ENCODE results near the gene B9D2. TPM values are rescaled to one million over a fixed set of nuclear protein-coding genes. Genes with fewer than 3 reads are reported as not detected.
"Not testable (repeated sequence)": the region's sequence is repeated elsewhere in the genome, so short reads cannot be mapped to it uniquely, and the experiment has no call there.

Gene B9D2
- polyA plus RNA-seq, 4 donors = 4.7 to 11.0 (median 7.0) TPM

DNA sequence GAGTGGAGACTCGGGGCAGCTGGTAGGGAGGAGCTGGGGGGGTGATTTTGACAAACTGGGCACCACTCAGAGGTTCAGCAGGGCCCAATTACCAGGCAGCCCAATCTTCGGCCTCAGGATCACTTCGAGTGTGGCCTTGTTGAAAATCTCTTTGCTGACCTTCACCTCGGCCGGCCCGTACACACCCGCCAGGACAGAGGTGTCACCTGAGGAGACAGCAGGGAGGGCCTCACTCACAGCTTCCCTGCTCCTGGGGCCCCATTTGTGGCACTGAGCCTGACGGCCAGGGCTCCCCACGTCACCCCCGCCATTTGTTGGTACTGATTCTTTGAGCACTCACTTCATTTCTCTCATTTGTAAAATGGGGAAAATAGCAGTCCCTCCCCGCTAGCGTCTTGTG is 28.8 kb upstream of the B9D2 start:
- no peak for DNase-seq (ENCODE audit: low read depth in 4 of 4, low spot score in 3 of 4)

DNA sequence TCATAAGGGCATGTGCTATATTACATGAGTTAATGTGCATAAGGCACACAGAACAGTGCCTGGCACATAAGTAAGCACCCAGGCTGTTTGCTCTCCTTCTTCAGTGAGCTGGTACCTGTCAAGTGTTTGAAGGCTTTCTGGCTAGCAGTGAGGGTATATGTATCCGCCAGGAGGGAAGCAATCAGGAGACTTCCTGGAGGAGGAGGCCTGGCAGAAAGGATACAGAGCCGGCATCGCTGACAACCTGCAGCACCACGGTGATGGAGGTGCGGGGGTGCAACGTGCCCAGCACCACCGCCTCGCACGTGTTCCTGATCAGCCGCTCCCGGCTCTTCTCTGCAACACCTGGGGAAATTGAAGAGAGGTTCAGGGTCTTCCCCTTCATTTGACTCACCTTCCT is 27.7 kb upstream of the B9D2 start:
- DNase-seq (ENCODE audit: low read depth in 4 of 4, low spot score in 3 of 4) = no peak

DNA sequence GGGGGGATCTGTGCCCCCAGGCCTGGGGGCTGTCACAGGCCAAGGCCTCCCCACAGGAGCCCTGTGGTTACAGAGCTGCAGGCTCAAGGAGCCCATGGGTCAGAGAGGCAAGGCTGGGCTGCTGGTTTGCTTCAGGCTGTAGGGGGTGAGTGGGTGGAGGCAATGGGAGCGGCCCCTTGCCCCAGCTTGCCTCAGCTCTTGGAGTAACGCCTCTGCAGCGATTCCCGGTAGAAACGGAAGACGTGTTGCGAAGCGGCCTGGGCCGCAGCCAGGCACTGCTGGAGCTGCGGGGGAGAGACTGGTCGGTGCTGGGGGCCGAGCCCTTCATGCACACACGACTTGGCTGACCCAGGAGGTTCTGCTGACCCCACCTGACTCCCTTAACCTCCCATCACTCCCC is 22.5 kb upstream of the B9D2 start:
- DNase-seq (ENCODE audit: low read depth in 4 of 4, low spot score in 3 of 4) = no peak

DNA sequence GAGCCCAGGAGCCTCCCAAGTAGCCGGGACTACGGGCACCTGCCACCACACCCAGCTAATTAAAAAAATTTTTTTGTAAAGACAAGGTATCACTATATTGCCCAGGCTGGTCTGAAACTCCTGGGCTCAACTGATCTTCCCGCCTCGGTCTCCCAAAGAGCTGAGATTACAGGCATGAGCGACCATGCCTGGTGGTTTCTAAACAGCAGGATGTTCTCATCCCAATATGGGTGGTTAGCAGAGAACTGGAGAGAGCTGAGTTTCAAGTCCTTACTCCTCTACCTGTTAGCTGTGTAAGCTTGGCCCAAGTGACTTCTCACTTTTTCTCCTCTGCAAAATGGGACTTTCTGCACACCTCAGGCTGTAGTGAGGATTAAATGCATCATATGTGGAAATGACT is 20.4 kb upstream of the B9D2 start:
- DNase-seq (ENCODE audit: low read depth in 4 of 4, low spot score in 3 of 4) = no peak

DNA sequence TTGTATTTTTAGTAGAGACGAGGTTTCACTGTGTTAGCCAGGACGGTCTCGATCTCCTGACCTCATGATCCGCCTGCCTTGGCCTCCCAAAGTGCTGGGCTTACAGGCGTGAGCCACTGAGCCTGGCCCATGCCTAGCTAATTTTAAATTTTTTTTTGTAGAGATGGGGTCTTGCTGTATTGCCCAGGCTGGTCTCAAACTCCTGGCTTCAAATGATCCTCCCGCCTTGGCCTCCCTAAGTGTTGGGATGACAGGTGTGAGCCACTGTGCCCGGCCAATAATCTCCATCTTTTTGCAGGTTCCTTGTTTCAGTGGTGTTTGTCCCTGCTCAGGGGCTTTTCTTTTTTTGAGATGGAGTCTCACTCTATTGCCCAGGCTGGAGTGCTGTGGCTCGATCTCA is 17.6 kb upstream of the B9D2 start:
- not testable (repeated sequence) for DNase-seq (ENCODE audit: low read depth in 4 of 4, low spot score in 3 of 4)

DNA sequence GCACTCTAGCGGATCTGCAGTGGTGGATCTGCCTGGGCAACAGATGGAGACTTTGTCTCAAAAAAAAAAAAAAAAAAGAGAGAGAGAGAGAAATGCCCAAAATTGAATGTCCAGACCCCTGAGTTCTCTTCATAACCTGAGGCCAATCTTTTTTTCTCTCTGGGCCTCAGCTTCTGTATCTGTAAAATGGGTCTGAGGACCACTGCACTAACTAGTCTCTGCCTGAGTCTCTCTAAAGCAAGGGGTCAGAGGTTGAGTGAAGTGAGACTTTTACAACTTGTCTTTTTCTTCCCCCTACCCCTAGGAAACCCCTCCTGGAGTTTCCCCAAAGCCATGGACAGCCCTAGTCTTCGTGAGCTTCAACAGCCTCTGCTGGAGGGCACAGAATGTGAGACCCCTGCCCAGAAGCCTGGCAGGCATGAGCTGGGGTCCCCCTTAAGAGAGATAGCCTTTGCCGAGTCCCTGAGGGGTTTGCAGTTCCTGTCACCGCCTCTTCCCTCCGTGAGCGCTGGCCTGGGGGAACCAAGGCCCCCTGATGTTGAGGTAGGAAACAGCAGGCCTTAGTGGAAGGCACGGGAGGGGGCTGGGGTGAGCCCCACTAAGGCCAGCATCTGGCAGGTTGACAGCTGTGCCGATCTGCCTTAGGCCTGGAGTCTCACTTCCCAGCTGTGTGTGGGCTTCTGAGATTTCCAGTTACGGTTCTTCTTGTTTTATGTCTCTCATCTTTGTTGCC is 14.2 kb upstream of the B9D2 start:
- DNase-seq (ENCODE audit: low read depth in 4 of 4, low spot score in 3 of 4) = no peak

DNA sequence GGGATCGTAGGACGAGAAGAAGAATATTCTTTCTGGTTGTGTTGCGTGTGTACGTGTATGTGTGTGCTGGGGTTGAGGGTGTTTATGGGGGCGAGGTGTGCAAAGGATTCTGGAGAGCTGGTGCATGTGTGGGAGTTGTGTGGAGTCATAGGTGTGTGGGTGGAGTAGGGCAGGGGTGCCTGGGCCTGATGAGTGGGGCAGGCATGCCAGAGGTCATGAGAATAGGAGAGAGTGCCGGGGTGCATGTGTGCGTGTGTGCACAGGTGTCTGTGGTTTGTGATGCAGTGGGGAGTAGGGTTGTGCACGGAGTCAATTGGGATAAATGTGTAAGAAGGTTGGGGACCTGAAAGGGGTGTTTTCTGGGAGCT is 13.0 kb upstream of the B9D2 start:
- no peak for DNase-seq (ENCODE audit: low read depth in 4 of 4, low spot score in 3 of 4)

DNA sequence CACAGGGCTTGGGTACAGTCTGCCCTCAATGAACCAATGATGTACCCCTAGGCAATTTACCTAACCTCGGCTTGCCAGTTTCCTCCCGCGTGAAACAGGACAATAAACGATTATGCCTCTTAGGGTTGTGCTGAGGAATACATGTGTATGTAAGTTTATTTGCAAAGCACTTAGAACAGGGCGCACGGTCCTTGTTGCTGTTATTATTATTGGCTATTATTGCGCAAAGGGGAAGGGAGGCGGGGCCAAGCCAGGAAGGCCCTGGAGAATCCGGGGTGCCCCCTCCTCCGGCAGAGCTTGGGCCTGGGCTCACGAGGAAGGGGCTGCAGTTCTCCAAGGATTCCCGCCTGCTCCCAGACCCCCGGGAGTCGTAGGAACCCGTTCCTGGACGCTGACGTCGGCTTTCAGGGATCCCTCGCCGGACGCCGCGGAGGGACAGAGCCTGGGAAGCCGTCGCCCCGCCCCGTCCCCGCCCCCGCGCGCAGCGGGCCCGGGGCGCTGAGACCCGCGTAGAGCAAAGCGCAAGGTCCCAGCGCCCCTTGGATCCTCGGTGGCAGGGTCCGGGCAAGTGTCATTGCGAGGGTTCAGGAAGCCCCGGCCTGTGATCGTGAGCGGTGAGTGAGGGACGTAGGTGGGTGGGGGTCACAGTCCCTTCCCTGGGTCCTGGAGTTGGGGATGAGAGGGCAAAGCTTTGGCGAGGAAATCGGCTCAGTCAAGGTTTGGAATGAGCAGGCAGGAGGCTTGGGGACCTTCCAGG is 12.5 kb upstream of the B9D2 start, which contains the start of gene TMEM91:
TSS of gene TMEM91 (plus strand) at position 293 of the 757 bp plus-strand sequence. CDS start 1,777 bp downstream, outside the sequence.
- DNase-seq (ENCODE audit: low read depth in 4 of 4, low spot score in 3 of 4) = no peak

DNA sequence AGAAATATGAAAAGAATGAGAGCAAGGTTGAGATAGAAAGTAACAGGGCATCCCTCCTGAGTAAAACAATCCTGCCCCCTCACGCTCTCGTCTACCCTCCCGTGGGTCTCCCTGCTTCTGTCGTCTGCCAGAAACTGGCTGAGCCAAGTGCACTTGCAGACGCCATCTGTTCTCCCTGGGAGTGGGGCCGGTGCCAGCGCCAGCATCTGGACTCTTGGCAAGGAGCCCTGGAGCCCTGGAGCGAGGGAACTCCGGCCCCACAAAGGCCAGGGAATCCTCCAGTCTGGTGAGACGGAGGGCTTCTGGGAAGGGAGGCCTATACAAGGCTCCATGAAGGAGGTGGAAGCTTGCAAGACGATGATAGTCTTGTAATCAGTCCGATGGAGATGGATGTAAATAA is 10.0 kb upstream of the B9D2 start:
- no peak for DNase-seq (ENCODE audit: low read depth in 4 of 4, low spot score in 3 of 4)

DNA sequence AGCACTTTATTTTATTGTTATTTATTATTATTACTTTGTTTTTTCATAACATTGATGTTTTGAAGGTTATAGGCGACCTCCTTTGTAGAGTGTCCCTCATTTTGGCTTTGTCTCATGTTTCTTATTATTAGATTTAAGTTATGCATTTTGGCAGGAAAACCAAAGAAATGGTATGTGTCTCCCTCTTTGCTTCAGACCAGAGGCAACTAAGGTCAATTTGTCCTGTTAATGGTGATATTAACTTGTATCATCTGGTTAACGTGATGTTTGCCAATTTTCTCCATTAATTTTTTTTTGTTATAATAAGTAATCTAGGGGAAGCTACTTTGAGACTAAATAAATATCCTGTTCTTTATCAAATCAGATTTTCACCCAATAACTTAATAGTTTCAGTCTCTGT is 8.6 kb upstream of the B9D2 start:
- DNase-seq (ENCODE audit: low read depth in 4 of 4, low spot score in 3 of 4) = no peak

DNA sequence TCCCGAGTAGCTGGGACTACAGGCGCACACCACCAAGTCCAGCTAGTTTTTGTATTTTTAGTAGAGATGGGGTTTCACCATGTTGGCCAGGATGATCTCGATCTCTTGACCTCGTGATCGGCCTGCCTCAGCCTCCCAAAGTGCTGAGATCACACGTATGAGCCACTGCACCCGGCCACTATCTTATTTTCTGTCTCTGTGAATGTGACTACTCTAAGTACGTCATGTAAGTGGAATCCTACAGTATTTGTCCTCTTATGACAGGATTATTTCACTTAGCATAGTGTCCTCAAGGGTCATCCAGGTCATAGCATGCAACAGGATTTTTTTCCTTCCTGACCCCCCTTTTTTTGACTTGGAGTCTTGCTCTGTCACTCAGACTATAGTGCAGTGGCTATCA is 7.6 kb upstream of the B9D2 start:
- no peak for DNase-seq (ENCODE audit: low read depth in 4 of 4, low spot score in 3 of 4)

DNA sequence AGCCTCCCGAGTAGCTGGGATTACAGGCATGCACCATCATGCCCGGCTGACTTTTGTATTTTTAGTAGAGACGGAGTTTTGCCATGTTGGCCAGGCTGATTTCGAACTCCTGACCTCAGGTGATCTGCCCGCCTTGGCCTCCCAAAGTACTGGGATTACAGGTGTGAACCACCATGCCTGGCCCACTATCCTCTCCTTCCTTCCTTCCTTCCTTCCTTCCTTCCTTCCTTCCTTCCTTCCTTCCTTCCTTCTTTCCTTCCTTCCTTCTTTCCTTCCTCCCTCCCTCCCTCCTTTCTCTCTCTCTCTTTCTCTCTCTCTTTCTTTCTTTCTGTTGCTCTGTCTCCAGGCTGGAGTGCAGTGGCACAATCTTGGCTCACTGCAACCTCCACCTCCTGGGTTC is 7.2 kb upstream of the B9D2 start:
- DNase-seq (ENCODE audit: low read depth in 4 of 4, low spot score in 3 of 4) = not testable (repeated sequence)

DNA sequence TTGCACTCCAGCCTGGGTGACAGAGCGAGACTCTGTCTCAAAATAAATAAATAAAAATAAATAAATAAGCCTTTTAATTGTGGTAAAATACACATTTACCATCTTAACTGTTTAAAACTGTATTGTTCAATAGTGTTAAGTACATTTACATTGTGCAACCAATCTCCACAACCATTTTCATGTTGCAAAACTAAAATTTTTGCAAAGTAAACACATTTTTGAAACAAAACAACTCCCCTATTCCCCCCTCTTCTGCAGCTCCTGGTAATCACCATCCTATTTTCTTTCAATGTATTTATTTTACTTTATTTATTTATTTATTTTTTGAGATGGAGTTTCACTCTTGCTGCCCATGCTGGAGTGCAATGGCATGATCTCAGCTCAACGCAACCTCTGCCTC is 5.8 kb upstream of the B9D2 start:
- no peak for DNase-seq (ENCODE audit: low read depth in 4 of 4, low spot score in 3 of 4)

DNA sequence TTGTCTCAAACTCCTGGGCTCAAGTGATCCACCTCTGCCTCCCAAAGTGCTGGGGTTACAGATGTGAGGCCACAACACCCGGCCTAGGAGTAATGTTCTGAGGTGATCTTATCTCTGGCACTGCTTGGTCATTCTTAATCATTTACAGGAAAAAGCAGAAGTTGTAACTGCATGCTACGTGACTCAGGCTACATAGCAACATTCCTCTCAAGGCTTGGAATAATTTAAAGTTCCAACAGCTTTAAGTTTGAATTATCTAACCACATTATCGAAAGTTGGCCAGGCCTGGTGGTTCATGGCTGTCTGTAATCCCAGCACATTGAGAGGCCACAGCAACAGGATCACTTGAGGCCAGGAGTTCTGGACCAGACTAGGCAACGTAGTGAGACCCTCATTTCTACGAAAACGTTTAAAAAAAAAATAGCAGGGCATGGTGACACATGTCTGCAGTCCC is 3.9 kb upstream of the B9D2 start:
- DNase-seq (ENCODE audit: low read depth in 4 of 4, low spot score in 3 of 4) = no peak

DNA sequence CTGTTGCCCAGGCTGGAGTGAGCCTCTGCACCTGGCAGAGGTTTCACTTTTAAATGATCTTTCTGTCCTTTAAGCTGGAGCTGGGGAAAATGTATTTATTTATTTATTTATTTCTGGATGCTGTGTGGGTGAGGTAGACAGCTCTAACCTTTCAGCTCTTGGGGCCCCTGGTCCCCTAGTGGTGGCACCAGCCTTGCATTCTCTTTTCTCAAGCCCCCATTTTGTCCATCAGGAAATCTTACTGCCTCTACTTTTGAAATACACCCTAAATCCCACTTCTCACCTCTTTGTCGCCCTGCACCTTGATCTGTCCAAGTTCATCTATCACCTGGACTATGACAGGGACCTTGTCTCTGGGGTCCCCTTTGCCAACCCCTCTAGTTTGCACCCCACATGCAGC is 2.1 kb upstream of the B9D2 start:
- DNase-seq (ENCODE audit: low read depth in 4 of 4, low spot score in 3 of 4) = no peak

DNA sequence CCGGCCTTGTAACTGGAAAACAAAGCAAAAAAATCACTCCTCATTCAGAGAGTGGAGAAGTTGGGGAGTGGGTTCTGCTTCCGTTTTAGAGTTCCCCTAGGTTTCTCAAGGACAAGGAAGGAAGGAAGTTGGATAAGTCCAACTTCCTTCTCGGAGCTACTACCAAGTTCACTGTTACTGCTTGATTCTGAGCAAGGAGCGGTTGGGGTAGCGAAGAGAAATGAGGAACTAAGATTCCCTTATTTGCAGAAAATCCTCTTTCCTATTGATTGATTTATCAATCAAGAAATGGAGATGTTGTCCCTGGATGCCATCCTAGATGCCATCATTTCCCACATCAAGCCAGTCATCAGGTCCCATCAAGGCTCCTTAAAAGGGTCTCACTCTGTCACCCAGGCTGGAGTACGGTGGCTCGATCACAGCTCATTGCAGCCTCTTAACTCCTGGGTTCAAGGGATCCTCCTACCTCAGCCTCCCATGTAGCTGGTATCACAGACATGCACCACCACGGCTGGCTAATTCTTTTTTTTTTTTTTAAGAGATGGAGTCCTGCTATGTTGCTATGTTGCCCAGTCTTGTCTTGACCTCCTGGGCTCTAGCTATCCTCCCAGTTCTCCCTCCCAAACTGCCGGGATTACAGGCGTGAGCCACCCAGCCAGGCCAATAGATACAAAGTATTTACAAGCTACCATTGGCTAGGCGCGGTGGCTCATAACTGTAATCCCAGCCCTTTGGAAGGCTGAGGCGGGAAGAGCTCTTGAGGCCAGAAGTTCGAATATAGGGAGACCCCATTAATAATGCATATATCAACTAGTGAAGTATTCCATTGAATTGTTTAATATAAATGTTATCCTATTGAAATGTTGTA is 809 bp upstream of the B9D2 start:
- DNase-seq (ENCODE audit: low read depth in 4 of 4, low spot score in 3 of 4) = no peak

DNA sequence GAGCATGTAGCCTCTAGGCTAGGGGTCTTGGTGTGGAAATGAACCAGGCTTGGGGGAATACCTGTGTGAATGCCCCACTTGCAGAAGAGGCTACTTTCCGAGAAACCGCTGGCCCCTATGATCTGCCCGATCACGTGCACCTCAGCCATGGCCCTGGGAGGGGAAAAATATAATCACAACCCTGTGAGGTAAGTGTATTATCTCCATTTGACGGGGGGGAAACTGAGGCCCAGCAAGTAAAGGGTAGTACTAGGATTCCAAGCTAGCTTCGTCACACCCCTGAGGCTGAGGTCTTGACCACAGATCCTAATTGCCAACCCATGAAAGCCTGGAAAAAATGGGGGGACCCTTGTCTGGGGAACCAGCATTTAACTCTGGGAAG is 587 bp downstream of the B9D2 start:
- no peak for DNase-seq (ENCODE audit: low read depth in 4 of 4, low spot score in 3 of 4)

DNA sequence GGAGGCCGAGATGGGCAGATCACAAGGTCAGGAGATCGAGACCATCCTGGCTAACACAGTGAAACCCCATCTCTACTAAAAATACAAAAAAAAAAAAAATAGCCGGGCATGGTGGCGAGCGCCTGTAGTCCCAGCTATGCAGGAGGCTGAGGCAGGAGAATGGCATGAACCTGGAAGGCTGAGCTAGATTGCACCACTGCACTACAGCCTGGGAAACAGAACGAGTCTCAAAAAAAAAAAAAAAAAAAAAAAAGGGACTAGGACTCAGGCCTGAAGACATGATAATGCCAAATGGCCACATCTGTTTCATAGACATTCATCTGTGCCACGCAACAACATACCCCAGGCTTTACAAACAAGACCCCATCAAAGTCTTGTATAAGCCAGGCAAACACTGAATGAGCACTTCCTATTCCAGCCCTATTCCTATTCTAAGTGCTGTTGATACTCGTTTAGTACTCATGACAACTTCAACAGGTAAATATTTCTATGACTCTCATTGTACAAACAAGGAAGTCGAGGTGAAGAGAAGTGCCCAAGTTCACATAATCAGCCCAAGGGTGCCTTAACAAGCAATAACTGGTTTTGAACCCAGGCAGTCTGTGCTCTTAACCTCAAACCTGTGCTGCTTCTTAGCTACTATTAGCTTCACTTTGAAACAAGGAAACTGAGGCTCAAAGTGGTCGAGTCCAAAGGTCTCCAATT is 1.7 kb downstream of the B9D2 start:
- no peak for DNase-seq (ENCODE audit: low read depth in 4 of 4, low spot score in 3 of 4)

DNA sequence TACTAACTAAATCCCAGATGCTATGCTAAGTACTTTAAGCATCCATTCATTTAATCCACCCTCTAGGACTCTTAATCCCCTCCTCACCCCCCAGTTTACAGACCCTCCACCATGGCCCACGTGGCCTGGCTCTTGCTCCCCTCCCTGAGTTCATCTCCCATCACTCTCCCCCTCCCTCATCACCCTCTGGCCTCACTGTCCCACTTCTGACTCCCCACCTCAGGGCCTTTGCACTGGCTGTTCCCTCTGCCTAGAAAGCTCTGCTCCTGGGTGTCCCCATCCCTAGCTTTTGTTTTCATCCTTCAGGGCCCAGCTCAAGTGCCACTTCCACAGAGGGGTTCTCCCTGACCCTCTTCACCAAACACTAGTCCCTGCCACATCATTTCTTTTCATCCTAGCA is 4.2 kb downstream of the B9D2 start:
- DNase-seq (ENCODE audit: low read depth in 4 of 4, low spot score in 3 of 4) = no peak

DNA sequence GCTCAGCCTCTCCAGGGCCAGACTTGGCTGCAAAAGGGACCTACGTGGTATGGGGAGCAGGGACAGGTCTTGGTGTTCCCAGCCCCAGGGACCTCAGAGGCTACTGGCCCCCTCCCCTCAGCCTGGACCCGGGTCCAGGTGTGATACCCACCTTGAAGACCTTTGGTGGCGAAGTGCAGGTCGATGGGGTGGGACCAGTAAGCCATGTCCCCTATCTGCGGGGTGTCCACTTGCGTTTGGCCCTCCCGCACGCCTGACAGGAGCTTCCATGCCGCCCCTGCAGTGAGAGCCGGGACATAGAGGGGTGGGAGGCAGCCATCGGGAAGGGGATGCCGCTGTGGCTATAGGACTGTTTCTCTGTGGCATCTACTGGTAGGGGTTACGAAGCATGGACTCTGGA is 6.2 kb downstream of the B9D2 start:
- DNase-seq (ENCODE audit: low read depth in 4 of 4, low spot score in 3 of 4) = no peak
